GM11168 (cell line): ENCODE measurements around the gene FASTKD2.

Source experiments
- in situ Hi-C: fragments of 300-500 bp; cut with MboI; formaldehyde crosslinking; loops from one replicate; pipeline ENCODE4 v1.12.0; 2022; ENCODE audit warnings: low sequenced_read_pairs; ENCODE audit not compliant: unreplicated experiment

The FASTKD2 gene

GRCh38 chr2:206765242-206766056 is at the start of gene FASTKD2, which contains the start of gene MDH1B:
Gene FASTKD2, plus strand, starts transcription at chr2:206765606. Its CDS starts 1,088 bp downstream, at chr2:206766694.
Gene MDH1B, minus strand, starts transcription at chr2:206765328. Its CDS starts 57 bp downstream, at chr2:206765271.
- in situ Hi-C loops = no loop called here

- in situ Hi-C loops = no loop called here
These were observed 48.8 kb upstream of the FASTKD2 start for GRCh38 chr2:206716623-206717022.

DNA sequence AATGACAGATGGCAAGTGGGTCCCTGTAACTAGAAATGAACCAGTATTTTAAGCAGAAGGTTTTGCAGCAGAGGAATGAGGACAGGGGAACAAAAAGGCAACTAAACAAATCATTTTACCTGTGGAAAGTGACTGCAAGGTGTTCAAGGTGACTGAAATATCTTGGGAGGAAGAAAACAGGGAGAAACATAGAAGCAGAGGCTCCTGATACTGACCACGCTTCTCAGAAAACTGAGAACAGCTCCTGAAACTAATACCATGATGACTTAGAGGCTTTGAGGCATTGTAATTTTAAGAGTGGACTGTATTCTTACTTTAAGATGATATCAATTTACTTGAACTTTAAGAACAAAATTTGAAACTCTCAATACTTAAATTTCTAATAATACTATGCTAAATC is 47.1 kb upstream of the FASTKD2 start, which contains the start of gene DYTN:
Gene DYTN (minus strand): TSS at position 101 of the 400 bp plus-strand sequence. CDS start 117 bp downstream, outside the sequence.
- in situ Hi-C loops = no loop called here

- in situ Hi-C loops = no loop called here
These were observed 44.0 kb upstream of the FASTKD2 start for GRCh38 chr2:206721256-206721920.

- in situ Hi-C loops = no loop called here
These were observed 42.1 kb upstream of the FASTKD2 start for GRCh38 chr2:206723288-206723687.

GRCh38 chr2:206727287-206727686 is 38.1 kb upstream of the FASTKD2 start:
- in situ Hi-C loops = no loop called here

GRCh38 chr2:206728277-206729199 is 36.9 kb upstream of the FASTKD2 start:
- in situ Hi-C loops = no loop called here

DNA sequence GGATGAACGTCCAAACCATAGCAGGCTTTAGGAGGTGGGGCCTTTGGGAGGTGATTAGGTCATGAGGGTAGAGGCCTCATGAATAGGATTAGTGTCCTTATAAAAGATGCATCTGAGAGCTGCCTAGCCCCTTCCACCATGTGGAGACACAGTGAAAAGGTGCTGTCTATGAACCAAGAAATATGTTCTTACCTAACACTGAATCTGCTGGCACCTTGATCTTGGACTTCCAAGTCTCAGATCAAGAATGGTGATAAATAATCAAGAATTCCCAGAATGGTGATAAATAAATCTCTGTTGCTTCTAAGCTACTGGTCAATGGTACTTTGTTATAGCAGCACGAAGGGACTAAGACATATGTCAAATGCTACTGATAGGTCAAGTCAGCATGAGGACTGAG is 32.1 kb upstream of the FASTKD2 start:
- in situ Hi-C loops = no loop called here

DNA sequence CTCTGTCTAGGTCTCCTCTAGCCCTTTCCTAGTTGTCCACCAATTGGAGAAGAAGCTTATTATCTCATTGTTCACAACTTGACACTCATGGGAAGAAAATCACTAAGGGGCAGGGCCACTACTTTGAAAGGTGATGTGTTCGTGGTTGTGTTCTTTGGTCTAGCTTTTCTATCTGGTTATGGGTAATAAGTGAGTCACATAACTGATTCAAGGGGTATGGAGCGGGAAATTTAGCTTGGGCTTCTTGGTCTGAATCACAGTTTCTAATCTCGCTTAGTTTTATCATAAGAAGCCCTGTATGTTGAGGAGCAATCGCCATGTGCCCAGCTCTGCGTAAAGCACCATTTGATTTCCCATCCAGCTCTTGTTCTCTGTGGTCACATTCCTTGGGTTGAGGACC is 28.5 kb upstream of the FASTKD2 start:
- in situ Hi-C loops = no loop called here

- in situ Hi-C loops = no loop called here
These were observed 26.1 kb upstream of the FASTKD2 start for GRCh38 chr2:206739271-206739670.

DNA sequence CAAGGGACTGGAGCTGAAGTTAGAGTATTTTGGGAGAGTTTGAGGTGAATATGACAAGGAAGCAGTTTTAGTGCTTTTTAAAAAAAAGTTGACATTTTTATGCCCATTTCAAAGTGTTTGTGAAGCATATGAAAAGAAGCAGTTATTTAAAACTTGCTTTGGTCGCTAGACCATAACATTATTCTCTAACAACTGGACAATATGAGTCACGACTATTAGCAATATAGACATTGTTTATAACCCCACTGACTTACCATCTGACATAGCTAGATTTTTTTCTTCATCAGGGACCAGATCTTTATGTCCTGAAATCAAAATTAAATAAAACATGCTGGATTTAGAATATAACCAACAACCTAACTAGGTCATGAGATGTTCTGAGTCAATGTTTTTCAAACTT is 24.6 kb upstream of the FASTKD2 start:
- in situ Hi-C loops = no loop called here

GRCh38 chr2:206756816-206757215 is 8.6 kb upstream of the FASTKD2 start:
- in situ Hi-C loops = no loop called here

- in situ Hi-C loops = no loop called here
These were observed 649 bp upstream of the FASTKD2 start for GRCh38 chr2:206764673-206765241.

DNA sequence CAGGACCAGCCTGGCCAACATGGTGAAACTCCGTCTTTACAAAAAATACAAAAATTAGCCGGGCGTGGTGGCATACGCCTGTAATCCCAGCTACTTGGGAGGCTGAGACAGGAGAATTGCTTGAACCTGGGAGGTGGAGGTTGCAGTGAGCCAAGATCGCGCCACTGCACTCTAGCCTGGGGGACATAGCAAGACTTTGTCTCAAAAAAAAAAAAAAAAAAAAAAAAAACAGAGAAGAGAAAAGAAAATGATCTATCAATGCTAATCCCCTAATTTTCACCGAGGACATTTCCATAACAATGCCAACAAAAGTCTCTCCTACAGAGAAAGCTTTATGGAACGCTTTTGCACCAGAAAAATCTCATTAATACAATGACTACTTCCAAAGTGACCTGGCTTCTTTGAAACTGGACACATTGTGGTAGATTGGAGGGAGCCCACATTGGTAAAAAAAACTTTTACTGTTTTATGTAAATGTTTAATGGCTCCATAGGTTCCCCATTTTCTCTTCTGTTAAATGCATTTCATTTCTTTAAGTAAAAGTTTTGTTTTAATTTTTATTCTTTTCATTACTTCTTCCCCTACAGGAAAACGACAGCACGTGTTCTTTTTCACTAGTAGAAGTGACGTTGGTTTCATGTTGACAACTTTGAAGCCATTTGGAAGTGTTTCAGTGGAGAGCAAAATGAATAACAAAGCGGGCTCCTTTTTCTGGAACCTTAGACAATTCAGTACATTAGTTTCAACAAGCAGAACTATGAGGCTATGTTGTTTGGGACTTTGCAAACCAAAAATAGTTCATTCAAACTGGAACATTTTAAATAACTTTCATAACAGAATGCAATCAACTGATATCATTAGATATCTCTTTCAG is 888 bp downstream of the FASTKD2 start:
- in situ Hi-C loops = no loop called here

DNA sequence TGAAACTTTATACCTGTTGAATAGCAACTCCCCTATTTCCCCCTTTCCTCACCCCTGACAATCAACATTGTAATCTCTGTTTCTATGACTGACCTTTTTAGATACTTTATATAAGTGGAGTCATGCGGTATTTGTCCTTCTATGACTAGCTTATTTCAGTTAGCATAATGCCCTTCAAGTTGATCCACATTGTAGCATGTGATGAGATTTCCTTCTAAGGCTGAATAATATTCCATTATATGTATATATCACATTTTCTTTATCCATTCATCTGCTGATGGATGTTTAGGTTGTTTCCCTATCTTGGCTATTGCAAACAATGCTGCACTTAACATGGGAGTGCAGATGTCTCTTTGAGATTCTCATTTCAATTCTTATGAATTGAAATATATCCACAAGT is 9.5 kb downstream of the FASTKD2 start:
- in situ Hi-C loops = no loop called here

GRCh38 chr2:206776432-206776831 is 11.0 kb downstream of the FASTKD2 start:
- in situ Hi-C loops = no loop called here

DNA sequence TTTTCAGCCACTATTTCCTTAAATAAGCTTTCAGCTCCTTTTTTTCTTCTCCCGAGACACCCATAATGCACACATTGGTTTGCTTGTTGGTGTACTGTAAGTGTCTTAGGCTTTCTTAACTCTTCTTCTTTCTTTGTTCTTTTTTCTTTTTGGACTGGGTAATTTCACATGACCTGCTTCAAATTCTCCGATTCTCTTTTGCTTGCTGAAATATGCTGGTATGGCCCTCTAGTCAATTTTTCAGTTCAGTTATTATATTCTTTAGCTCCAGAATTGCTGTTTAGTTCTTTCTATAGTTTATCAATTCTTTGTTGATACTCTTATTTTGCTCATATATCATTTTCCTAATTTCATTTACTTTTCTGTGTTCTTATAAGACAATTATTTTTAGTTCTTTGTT is 15.3 kb downstream of the FASTKD2 start:
- in situ Hi-C loops = no loop called here

GRCh38 chr2:206783718-206784117 is 18.3 kb downstream of the FASTKD2 start:
- in situ Hi-C loops = no loop called here
